Right lobe of liver (tissue), 6 donors: ENCODE results near the gene CD22. TPM values are rescaled to one million over a fixed set of nuclear protein-coding genes. Genes with fewer than 3 reads are reported as not detected.
A peak's percentile ranks its signal among the peaks of the same experiment; 100 is the strongest.

ENCODE experiments used
- ATAC-seq, 4 donors: fragments of 200-7000 bp; cut with Tn5 transposase; one replicate each; pipeline ENCODE4 v1.9.1; 2020; ENCODE audit warnings: mild to moderate bottlenecking in 4 of 4, moderate library complexity in 4 of 4
- DNase-seq, 3 donors: peaks; one replicate each; pipeline ENCODE4 v3.0.0-alpha.2; 2020
- H3K27ac ChIP-seq, 3 donors: fragments of 200-600 bp; one replicate each; pipeline ENCODE4 v1.8.0; 2022
- H3K27me3 ChIP-seq, 2 donors: fragments of 200-600 bp; one replicate each; pipeline ENCODE4 v1.8.0; 2022
- H3K36me3 ChIP-seq, 4 donors: fragments of 200-600 bp; sonication (generic) in 1 of 4; one replicate each; pipeline versions ENCODE4 v1.5.1 to v1.8.0; 2017 to 2022; ENCODE audit warnings: control low read depth in 1 of 4
- H3K4me1 ChIP-seq, 4 donors: fragments of 200-600 bp; sonication (generic) in 1 of 4; one replicate each; pipeline versions ENCODE4 v1.5.1 to v1.8.0; 2017 to 2022; ENCODE audit warnings: control low read depth in 1 of 4
- H3K4me3 ChIP-seq, 3 donors: fragments of 200-600 bp; one replicate each; pipeline ENCODE4 v1.8.0; 2022
- H3K9me3 ChIP-seq, 4 donors: fragments of 200-600 bp; sonication (generic) in 1 of 4; one replicate each; pipeline versions ENCODE4 v1.5.1 to v1.8.0; 2017 to 2022; ENCODE audit warnings: control low read depth in 1 of 4
- POLR2A ChIP-seq: fragments of 450-650 bp; IDR thresholded peaks from one replicate; pipeline ENCODE4 v1.6.1; 2017; ENCODE audit warnings: antibody characterized with exemption, mild to moderate bottlenecking
- WGBS: methylation state at CpG from one replicate; pipeline ENCODE4 v1.1.6; 2018; ENCODE audit warnings: low coverage, low lambda C conversion rate; ENCODE audit not compliant: insufficient coverage; ENCODE audit errors: missing lambda C conversion rate; 5-methylcytosine and 5-hydroxymethylcytosine counted together
- intact Hi-C, 2 donors: fragments of 100-400 bp; cut with DNase I; formaldehyde crosslinking; loops; one replicate each; pipeline versions ENCODE4 v1.11.2 to v1.14.1; 2022
- total RNA-seq, 6 experiments: library from RNA; depleted of rRNA in 2 of 6; stranded (reverse); fragments of >200 nt in 2 of 6; fragmentation: NEBNext Ultra II Directional in 3 of 6; extraction: Animal tissue kit (Norgen Biotek cat#: 25700) in 3 of 6; gene quantifications; one replicate each; pipeline versions ENCODE4 v1.1.0 to v1.2.4, GENCODE V29; 2016 to 2023
- TF ChIP-seq, protein P1 (sequence below), 4 donors: fragments of 200-600 bp in 3 of 4; fragments of 450-650 bp in 1 of 4; IDR thresholded peaks; one replicate each; pipeline versions ENCODE4 v1.5.1 to v1.8.0; 2016 to 2022; ENCODE audit warnings: antibody characterized with exemption in 4 of 4, mild to moderate bottlenecking in 2 of 4
- donor health status: DM: no; HTN: yes; CAD: no.
- donor health status: DM: no; HTN: no; CAD: no.
- donor health status: DM: no; HTN: no; CAD: no.
- donor health status: DM: no; HTN: yes; CAD: no.
- donor health status: DM: no; HTN: yes; CAD: no.

Gene CD22
- total RNA-seq, 6 experiments from 2014 or later: 0.39 to 1.3 (median 0.96) TPM

DNA sequence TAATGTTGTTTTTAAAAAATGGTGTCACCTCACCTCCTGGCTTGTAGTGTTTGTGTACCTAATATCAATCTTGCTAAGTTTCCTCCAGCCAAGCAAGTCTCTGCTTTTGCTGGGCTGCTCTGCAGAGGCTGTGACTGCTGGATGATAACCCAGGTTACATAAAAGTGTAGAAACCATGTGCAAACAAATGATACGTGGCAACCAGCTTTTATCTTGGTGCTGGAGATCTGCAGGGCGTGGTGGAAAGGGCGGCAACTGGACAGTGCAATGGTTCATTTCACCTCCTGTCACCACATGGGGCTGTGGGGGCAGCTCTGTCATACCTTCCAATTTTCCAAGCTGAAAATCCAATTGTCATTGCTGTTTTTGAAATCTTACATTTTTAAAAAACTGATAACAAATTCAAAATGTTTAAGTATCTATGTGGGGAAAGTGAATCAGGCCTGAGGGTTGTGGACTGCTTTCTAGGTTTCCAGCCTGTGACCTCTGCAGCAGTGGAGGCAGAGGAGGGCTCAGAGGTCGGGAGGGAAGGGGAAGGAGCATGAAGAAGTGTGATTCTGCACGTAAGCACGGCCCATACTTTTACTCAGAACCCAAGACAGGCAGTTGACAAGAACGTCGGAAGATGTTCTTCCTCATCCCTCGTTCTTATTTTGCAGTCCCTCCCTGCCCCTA lies 51.6 kb downstream of the CD22 start:
- TF ChIP-seq POLR2A: no peak
- TF ChIP-seq, protein P1, sequence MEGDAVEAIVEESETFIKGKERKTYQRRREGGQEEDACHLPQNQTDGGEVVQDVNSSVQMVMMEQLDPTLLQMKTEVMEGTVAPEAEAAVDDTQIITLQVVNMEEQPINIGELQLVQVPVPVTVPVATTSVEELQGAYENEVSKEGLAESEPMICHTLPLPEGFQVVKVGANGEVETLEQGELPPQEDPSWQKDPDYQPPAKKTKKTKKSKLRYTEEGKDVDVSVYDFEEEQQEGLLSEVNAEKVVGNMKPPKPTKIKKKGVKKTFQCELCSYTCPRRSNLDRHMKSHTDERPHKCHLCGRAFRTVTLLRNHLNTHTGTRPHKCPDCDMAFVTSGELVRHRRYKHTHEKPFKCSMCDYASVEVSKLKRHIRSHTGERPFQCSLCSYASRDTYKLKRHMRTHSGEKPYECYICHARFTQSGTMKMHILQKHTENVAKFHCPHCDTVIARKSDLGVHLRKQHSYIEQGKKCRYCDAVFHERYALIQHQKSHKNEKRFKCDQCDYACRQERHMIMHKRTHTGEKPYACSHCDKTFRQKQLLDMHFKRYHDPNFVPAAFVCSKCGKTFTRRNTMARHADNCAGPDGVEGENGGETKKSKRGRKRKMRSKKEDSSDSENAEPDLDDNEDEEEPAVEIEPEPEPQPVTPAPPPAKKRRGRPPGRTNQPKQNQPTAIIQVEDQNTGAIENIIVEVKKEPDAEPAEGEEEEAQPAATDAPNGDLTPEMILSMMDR (IDR thresholded peaks at IDR 0.05): no peak
- Histone ChIP-seq H3K4me1 (no peaks in the 10 kb centered on the region), H3K9me3 (no peaks in the 10 kb centered on the region), H3K27me3 (no peaks in the 10 kb centered on the region), H3K4me3 (no peak overlapping the region), H3K27ac (no peak overlapping the region), H3K36me3 (no peaks in the 10 kb centered on the region)
- ATAC-seq (peak; percentile 67 to 91 (median 76)), DNase-seq (peak; percentile 27 to 76 (median 62))
- intact Hi-C loops: no loop called here
- 42% methylated on average over 6 of the region's 9 CpGs for WGBS

DNA sequence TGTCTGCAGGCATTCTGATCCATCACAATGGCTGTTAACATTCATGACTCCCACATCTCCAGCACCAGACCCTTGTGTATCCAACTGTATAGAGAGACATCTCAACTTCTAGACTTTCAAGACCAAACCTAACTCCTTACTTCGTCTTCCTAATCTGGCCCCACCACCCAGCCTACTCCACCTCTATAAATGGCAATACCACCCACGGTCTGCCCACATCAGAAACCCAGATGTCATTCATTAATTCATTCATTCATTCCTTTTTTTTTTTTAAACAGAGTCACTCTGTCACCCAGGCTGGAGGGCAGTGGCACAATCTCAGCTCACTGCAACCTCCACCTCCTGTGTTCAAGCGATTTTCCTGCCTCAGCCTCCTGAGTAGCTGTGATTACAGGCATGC lies 52.3 kb downstream of the CD22 start:
- H3K9me3 ChIP-seq: no peaks in the 10 kb centered on the region
- H3K4me1 ChIP-seq: no peaks in the 10 kb centered on the region
- 44% methylated on average over 3 of the region's 3 CpGs for WGBS
- H3K36me3 ChIP-seq: no peaks in the 10 kb centered on the region
- no peak overlapping the region for H3K4me3 ChIP-seq
- DNase-seq (no peak), ATAC-seq (no peak)
- no peak overlapping the region for H3K27ac ChIP-seq
- no peaks in the 10 kb centered on the region for H3K27me3 ChIP-seq
- intact Hi-C loops: no loop called here
- TF ChIP-seq, protein P1 (IDR thresholded peaks at IDR 0.05): no peak
- TF ChIP-seq POLR2A: no peak

DNA sequence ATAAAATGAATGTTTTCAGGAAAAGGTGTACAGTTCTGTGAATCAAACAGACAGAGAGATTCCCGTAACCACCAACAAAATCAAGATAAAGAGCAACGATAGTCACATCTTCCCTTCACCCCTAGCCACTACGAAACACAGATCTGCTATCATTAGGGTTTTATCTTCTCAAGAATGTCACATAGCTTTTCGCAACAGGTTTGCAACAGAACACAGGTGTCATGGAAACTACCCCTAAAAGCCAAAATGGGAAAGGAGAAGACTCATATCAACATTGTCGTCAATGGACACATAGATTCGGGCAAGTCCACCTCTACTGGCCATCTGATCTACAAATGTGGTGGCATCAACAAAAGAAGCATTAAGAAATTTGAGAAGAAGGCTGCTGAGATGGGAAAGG lies 52.9 kb downstream of the CD22 start:
- Histone ChIP-seq H3K27me3 (no peaks in the 10 kb centered on the region), H3K27ac (no peak overlapping the region), H3K9me3 (no peaks in the 10 kb centered on the region), H3K36me3 (no peaks in the 10 kb centered on the region), H3K4me1 (no peaks in the 10 kb centered on the region), H3K4me3 (no peak overlapping the region)
- TF ChIP-seq, protein P1 (IDR thresholded peaks at IDR 0.05): no peak
- no peak for TF ChIP-seq POLR2A
- WGBS: 77% methylated on average over 6 of the region's 6 CpGs
- no peak for DNase-seq
- intact Hi-C loops: no loop called here
- ATAC-seq: no peak

DNA sequence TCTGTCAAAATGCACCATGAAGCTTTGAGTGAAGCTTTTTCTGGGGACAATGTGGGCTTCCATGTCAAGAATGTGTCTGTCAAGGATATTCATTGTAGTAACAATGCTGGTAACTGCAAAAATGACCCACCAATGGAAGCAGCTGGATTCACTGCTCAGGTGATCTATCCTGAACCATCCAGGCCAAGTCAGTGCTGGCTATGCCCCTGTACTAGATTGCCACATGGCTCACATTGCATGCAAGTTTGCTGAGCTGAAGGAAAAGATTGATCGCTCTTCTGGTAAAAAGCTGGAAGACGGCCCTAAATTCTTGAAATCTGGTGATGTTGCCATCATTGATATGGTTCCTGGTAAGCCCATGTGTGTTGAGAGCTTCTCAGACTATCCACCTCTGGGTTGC lies 54.5 kb downstream of the CD22 start:
- H3K27me3 ChIP-seq: no peaks in the 10 kb centered on the region
- H3K4me1 ChIP-seq: no peaks in the 10 kb centered on the region
- DNase-seq (peak in 1 of 3 donors; percentile 62), ATAC-seq (no peak)
- H3K27ac ChIP-seq: no peak overlapping the region
- no peak overlapping the region for H3K4me3 ChIP-seq
- intact Hi-C loops: no loop called here
- TF ChIP-seq POLR2A: no peak
- TF ChIP-seq, protein P1 (IDR thresholded peaks at IDR 0.05): no peak
- H3K36me3 ChIP-seq: no peaks in the 10 kb centered on the region
- no peaks in the 10 kb centered on the region for H3K9me3 ChIP-seq
- 54% methylated on average over 2 of the region's 2 CpGs for WGBS
